ENCODE data around the gene RUFY1.
"Not testable (repeated sequence)": the region's sequence is repeated elsewhere in the genome, so short reads cannot be mapped to it uniquely, and the experiment has no call there.

Gene RUFY1

GRCh38 chr5:179623003-179623905, 72.9 kb downstream of the RUFY1 start, which contains the start of gene HNRNPH1:
TSS of gene HNRNPH1 (minus strand) at chr5:179623671. CDS start at chr5:179623133, 538 bp downstream.
- DNase-seq (ENCODE audit: low read depth) = peak; percentile 96

GRCh38 chr5:179623906-179624741, 73.8 kb downstream of the RUFY1 start:
- peak; percentile 32 for DNase-seq (ENCODE audit: low read depth)

GRCh38 chr5:179624841-179625271, 74.5 kb downstream of the RUFY1 start:
- DNase-seq (ENCODE audit: low read depth) = no peak

GRCh38 chr5:179633501-179634369, 83.4 kb downstream of the RUFY1 start:
- not testable (repeated sequence) for DNase-seq (ENCODE audit: low read depth)

DNA sequence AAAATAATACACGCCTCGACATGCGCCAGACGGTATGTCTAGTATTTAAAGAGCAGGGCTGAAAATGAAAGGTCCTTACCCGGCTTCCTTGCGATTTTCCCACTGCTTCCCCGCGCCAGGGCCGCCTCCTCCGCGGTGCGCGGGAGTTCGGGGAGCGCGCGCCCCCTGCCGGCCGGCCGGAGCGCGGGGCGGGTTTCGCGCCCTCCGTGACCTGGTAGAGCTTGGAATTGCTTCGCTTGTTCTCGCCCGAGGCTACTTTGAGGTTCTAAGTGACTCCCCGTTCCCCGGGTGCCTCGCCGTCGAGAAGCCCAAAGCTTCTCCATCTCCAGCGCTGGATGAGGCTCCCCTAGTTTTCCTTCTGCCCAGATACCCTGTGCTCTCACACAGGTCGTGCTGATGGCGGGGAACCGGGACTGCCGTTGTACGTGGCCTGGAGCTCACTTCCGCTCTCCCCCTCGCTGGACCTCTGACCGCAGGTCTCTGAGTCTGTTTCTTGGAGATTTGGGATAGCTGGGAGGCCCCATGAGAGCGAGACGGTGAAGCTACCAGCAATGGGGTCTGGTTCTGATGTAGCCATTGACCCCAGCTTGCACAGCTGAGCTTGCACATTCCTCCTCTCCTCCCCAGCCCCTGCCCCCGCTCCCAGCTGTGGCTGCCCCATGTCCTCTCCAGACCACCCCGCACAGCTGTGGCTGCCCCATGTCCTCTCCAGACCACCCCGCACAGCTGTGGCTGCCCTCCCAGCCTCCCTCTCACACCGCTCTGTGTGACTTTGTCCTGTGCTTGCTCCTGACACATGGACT, 84.2 kb downstream of the RUFY1 start:
- DNase-seq (ENCODE audit: low read depth) = not testable (repeated sequence)

DNA sequence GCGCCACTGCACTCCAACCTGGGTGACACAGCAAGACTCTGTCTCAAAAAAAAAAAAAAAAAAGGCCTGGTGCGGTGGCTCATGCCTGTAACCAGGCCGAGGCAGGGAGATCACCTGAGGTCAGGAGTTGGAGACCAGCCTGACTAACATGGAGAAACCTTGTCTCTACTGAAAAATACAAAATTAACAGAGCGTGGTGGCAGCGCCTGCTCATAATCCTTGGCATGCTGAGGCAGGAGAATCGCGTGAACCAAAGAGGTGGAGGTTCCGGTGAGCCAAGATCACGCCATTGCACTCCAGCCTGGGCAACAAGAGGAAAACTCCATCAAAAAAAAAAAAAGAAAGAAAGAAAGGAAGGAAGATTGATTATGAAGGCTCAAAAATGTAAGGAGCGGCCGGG, 88.9 kb downstream of the RUFY1 start:
- not testable (repeated sequence) for DNase-seq (ENCODE audit: low read depth)

DNA sequence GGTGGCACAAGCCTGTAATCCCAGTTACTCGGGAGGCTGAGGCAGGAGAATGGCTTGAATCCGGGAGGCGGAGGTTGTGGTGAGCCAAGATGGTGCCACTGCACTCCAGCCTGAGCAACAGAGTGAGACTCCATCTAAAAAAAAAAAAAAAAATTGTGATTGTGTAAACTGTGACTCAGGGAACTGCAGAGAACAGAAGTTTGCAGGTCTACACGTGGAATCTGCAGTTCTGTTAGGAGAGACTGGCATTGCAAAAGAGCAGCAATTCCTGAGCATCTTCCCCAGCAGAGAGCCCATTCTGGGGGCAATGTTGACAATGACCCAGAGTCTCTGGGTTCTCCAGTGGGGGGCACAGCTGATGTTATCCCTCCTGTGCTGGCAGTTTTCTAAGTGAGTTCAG, 91.4 kb downstream of the RUFY1 start:
- DNase-seq (ENCODE audit: low read depth) = not testable (repeated sequence)

GRCh38 chr5:179642626-179643025, 92.3 kb downstream of the RUFY1 start:
- not testable (repeated sequence) for DNase-seq (ENCODE audit: low read depth)

DNA sequence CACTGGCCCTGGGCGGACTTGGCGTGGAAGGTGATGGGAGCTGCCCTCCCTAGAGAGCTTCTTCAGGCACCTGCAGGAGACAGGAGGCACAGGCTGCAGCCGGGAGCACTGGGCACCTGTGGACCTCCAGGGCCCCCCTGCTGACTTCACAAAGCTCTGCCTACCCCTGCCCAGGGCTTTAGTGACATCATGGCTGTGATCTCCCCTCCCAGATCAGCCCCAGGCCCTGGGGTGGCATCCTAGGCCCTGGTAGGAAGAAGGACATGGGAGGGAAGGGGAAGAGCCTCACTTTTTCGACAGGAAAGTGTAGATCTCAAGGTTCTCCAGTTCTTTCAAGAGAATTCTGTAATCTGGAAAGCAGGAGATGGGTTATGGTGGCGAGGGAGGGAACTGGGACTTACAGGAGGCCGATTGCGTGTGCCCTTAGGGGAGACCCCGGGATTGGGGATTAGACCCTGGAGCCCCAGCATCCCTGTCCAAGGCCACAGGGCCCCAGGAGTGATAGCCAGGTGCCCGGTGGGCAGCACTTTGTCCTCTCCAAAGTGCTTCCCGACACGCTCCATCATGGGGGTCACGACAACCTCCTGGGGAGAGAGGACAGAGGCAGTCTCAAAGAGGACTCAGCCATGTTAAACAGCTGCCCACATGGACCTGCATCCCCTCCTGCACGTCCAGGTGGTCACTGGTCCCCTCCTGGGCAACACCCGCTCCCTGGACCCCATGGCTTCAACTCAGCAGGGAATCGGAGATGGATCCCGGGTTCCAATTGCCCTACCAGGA, 93.0 kb downstream of the RUFY1 start:
- not testable (repeated sequence) for DNase-seq (ENCODE audit: low read depth)

GRCh38 chr5:179644766-179645165, 94.4 kb downstream of the RUFY1 start:
- DNase-seq (ENCODE audit: low read depth) = not testable (repeated sequence)

GRCh38 chr5:179648410-179648809, 98.1 kb downstream of the RUFY1 start:
- no peak for DNase-seq (ENCODE audit: low read depth)

DNA sequence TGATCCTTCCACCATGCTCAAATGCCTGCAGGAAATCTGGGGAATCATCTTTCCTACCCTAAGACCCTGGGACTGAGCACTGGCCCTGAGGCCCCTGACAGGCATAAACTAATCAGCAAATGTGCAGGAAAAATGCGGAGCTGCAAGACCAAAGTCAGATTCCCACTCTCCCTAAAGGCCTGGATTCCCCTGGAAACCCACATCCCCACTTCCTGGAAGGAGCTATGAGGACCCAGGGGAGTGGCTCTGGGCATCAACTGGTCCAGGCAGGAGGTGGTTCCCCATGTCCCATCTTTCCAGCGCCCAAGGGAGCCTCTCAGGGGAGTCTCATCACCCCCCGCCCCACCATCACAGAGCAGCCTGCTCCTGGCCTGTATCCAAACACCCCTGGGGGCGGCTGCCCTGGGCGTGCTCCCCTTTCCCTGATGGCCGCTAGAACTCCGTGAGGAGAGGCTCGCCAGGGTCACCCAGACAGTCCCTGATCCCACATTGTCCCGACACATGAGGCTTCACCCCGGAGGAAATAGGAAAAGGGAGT, 98.9 kb downstream of the RUFY1 start:
- not testable (repeated sequence) for DNase-seq (ENCODE audit: low read depth)

DNA sequence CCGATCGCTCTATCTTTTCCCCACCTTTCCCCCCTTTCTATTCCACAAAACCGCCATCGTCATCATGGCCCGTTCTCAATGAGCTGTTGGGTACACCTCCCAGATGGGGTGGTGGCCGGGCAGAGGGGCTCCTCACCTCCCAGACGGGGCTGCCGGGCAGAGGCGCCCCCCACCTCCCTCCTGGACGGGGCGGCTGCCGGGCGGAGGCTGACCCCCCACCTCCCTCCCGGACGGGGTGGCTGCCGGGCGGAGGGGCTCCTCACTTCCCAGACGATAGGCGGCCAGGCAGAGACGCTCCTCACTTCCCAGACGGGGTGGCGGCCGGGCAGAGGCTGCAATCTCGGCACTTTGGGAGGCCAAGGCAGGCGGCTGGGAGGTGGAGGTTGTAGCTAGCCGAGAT, 99.9 kb downstream of the RUFY1 start:
- DNase-seq (ENCODE audit: low read depth) = not testable (repeated sequence)

GRCh38 chr5:179653135-179653534, 102.8 kb downstream of the RUFY1 start:
- not testable (repeated sequence) for DNase-seq (ENCODE audit: low read depth)

DNA sequence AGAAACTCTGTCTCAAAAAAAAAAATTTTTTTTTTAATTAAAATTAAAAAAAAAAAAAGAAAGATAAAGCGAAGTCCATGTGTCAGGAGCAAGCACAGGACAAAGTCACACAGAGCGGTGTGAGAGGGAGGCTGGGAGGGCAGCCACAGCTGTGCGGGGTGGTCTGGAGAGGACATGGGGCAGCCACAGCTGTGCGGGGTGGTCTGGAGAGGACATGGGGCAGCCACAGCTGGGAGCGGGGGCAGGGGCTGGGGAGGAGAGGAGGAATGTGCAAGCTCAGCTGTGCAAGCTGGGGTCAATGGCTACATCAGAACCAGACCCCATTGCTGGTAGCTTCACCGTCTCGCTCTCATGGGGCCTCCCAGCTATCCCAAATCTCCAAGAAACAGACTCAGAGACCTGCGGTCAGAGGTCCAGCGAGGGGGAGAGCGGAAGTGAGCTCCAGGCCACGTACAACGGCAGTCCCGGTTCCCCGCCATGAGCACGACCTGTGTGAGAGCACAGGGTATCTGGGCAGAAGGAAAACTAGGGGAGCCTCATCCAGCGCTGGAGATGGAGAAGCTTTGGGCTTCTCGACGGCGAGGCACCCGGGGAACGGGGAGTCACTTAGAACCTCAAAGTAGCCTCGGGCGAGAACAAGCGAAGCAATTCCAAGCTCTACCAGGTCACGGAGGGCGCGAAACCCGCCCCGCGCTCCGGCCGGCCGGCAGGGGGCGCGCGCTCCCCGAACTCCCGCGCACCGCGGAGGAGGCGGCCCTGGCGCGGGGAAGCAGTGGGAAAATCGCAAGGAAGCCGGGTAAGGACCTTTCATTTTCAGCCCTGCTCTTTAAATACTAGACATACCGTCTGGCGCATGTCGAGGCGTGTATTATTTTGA, 107.2 kb downstream of the RUFY1 start:
- DNase-seq (ENCODE audit: low read depth) = not testable (repeated sequence)

GRCh38 chr5:179658179-179658856, 108.0 kb downstream of the RUFY1 start:
- not testable (repeated sequence) for DNase-seq (ENCODE audit: low read depth)
